Measurements from ENCODE around the gene NECAB2.

Gene NECAB2

DNA sequence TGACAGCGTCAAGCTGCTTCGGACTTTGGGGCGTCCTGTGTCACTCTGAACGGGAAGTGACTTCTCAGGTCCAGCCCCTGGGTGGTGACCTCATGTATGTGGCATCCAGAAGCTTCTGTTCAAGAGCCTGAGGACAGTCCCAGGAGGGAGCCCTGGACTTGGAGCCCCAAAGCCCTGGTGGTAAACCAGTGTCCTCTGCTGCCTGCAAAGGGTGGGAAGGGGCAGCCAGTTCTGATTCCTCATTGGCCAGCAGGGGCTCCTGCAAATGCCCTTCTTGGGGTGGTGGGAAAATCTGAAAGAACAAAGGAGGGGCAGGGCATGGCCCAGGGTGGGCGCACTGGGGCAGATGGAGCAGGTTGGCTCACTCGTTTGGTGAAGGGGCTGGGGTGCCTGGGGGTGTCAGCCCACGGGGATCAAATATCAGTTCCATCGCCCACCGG lies 13.4 kb upstream of the NECAB2 start:
- H3F3A ChIP-seq (ENCODE audit: low read depth), result no peaks in the 10 kb centered on the region
- H3K9me2 ChIP-seq (replicated peaks; ENCODE audit: low read depth, low read length), result no peaks in the 10 kb centered on the region
- H4K20me1 ChIP-seq (ENCODE audit: insufficient read depth, low read length, poor library complexity, severe bottlenecking), result no peaks in the 10 kb centered on the region
- H3K9ac ChIP-seq (ENCODE audit: low read depth, low read length, poor library complexity, severe bottlenecking), result no peak overlapping the region
- H3K9me3 ChIP-seq (ENCODE audit: insufficient read depth, low read depth, low read length), result no peaks in the 10 kb centered on the region
- peak overlapping the region; percentile 81 for H3K4me2 ChIP-seq (ENCODE audit: low read depth, low read length, poor library complexity, severe bottlenecking)
- H3K36me3 ChIP-seq (ENCODE audit: insufficient read depth, low read length), result no peaks in the 10 kb centered on the region
- H3K27me3 ChIP-seq (ENCODE audit: insufficient read depth, low read length, poor library complexity, severe bottlenecking), result no peaks in the 10 kb centered on the region
- no peaks in the 10 kb centered on the region for H3K79me2 ChIP-seq (ENCODE audit: insufficient read depth, low read length)
- TF ChIP-seq, protein P1, sequence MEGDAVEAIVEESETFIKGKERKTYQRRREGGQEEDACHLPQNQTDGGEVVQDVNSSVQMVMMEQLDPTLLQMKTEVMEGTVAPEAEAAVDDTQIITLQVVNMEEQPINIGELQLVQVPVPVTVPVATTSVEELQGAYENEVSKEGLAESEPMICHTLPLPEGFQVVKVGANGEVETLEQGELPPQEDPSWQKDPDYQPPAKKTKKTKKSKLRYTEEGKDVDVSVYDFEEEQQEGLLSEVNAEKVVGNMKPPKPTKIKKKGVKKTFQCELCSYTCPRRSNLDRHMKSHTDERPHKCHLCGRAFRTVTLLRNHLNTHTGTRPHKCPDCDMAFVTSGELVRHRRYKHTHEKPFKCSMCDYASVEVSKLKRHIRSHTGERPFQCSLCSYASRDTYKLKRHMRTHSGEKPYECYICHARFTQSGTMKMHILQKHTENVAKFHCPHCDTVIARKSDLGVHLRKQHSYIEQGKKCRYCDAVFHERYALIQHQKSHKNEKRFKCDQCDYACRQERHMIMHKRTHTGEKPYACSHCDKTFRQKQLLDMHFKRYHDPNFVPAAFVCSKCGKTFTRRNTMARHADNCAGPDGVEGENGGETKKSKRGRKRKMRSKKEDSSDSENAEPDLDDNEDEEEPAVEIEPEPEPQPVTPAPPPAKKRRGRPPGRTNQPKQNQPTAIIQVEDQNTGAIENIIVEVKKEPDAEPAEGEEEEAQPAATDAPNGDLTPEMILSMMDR (conservative IDR thresholded peaks at IDR 0.05; ENCODE audit: low read length), result no peak
- TF ChIP-seq EZH2phosphoT487 (IDR thresholded peaks at IDR 0.05; ENCODE audit: borderline replicate concordance), result no peak
- no peak overlapping the region for H2AFZ ChIP-seq (ENCODE audit: low read length)
- H3K4me3 ChIP-seq (ENCODE audit: low read length, poor library complexity, severe bottlenecking), result no peak overlapping the region
- peaks cover 11% of the 10 kb centered on the region for H3K4me1 ChIP-seq (ENCODE audit: insufficient read depth, low read length, poor library complexity, severe bottlenecking)

DNA sequence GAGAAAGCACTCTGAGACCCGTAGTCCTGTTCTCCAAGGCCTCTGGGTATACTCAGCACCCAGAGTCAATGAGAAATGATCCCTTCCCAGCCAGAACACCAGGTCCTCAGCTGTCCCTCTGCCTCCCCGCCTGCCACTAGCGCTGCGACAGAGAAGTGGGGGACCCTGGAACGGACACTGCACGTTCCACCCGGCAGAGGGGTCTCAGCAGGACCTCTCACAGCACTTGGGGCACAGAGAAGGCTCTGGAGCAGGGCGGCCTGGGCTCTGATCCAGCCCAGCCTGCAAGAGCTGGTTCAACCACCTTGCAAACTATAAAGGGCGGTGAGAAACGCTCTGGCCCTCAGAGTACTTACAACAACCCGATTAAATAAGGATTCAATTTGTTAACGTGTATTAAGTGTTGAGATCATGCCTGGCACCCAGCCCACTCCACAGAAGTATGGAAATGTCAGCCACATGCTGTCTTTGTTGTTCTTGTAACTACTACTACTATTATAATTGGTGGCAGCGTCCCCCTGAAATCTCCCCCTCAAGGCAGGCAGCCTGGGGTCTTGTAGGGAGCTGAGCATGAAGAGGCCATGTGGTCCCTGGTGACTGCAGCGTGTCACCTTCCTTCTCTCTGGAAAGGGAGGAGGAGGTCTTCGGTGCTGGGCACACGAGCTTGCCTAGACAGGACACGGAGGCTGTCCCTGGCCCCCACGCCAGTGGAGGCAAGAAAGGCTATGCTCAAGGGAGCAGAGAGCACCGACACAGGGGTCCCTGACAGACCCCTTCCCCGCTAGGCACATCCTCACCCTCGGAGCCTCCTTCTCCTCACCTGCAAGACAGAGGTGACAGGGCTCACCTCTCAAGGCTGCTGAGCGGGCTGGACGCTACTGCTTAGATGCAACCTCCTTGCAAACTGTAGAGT lies 12.6 kb upstream of the NECAB2 start:
- Histone ChIP-seq H3K4me2 (ENCODE audit: low read depth, low read length, poor library complexity, severe bottlenecking) (no peak overlapping the region), H3K36me3 (ENCODE audit: insufficient read depth, low read length) (no peaks in the 10 kb centered on the region), H3K9me3 (ENCODE audit: insufficient read depth, low read depth, low read length) (no peaks in the 10 kb centered on the region), H3K9ac (ENCODE audit: low read depth, low read length, poor library complexity, severe bottlenecking) (no peak overlapping the region), H3K9me2 (replicated peaks; ENCODE audit: low read depth, low read length) (no peaks in the 10 kb centered on the region), H3K4me3 (ENCODE audit: low read length, poor library complexity, severe bottlenecking) (no peak overlapping the region), H4K20me1 (ENCODE audit: insufficient read depth, low read length, poor library complexity, severe bottlenecking) (no peaks in the 10 kb centered on the region), H3K27me3 (ENCODE audit: insufficient read depth, low read length, poor library complexity, severe bottlenecking) (no peaks in the 10 kb centered on the region), H3F3A (ENCODE audit: low read depth) (no peaks in the 10 kb centered on the region), H2AFZ (ENCODE audit: low read length) (no peak overlapping the region), H3K79me2 (ENCODE audit: insufficient read depth, low read length) (no peaks in the 10 kb centered on the region), H3K4me1 (ENCODE audit: insufficient read depth, low read length, poor library complexity, severe bottlenecking) (peaks cover 11% of the 10 kb centered on the region)
- TF ChIP-seq, protein P1 (conservative IDR thresholded peaks at IDR 0.05; ENCODE audit: low read length), result no peak
- no peak for TF ChIP-seq EZH2phosphoT487 (IDR thresholded peaks at IDR 0.05; ENCODE audit: borderline replicate concordance)

DNA sequence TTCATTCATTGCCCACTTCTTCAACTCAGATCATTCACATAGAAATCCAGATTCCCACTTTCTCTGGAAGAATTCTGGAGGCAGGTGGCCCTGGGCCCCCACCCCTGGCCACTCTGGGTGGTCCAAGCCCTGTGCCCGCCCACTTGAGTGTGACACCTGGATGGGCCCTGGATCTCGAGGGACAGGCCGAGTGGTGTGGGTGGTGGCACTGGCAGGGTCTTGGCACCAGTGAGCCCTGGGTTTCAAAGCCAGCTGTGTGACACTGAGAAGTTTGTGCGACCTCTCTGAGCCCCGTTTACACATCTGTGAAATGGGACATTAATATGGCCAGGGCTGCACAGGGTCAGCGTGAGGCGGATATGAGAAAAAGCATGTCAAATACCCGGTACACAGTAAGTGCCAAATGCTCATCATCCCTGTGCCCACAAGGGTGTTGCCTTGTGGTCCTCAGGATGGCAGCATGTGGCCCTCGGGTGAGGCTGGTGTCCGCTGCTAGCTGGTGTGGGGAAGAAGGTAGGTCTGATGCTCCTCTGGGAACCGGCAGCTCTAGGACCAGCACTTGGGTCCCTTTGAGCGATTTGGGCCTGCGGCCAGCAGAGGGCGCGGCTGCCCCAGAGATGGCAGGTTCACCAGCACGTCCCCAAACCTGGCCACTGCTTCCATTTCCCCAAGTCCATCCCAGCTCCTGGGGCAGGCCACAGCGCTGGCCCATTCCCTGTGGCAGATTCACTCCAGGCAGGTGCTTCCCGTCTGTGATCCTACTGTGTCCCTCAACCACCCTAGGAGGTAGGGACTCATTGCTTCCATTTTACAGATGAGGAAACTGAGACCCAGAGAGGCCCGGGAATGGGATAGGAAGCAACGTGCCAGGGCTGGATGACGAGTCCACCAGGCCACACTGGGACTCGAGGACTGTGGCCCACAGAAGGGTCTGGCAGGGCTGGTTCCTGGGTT lies 11.4 kb upstream of the NECAB2 start:
- no peak overlapping the region for H3K4me3 ChIP-seq (ENCODE audit: low read length, poor library complexity, severe bottlenecking)
- TF ChIP-seq, protein P1 (conservative IDR thresholded peaks at IDR 0.05; ENCODE audit: low read length), result peak; percentile 92
- no peak for TF ChIP-seq EZH2phosphoT487 (IDR thresholded peaks at IDR 0.05; ENCODE audit: borderline replicate concordance)

More for the DNA sequence above, 11.4 kb upstream of the NECAB2 start:
- no peaks in the 10 kb centered on the region for H4K20me1 ChIP-seq (ENCODE audit: insufficient read depth, low read length, poor library complexity, severe bottlenecking)
- no peak overlapping the region for H3K4me2 ChIP-seq (ENCODE audit: low read depth, low read length, poor library complexity, severe bottlenecking)
- no peaks in the 10 kb centered on the region for H3K9me2 ChIP-seq (replicated peaks; ENCODE audit: low read depth, low read length)
- no peaks in the 10 kb centered on the region for H3K27me3 ChIP-seq (ENCODE audit: insufficient read depth, low read length, poor library complexity, severe bottlenecking)
- H3K9ac ChIP-seq (ENCODE audit: low read depth, low read length, poor library complexity, severe bottlenecking), result no peak overlapping the region
- H3K4me1 ChIP-seq (ENCODE audit: insufficient read depth, low read length, poor library complexity, severe bottlenecking), result peaks cover 11% of the 10 kb centered on the region
- H3K9me3 ChIP-seq (ENCODE audit: insufficient read depth, low read depth, low read length), result no peaks in the 10 kb centered on the region
- no peak overlapping the region for H2AFZ ChIP-seq (ENCODE audit: low read length)
- no peaks in the 10 kb centered on the region for H3F3A ChIP-seq (ENCODE audit: low read depth)
- H3K36me3 ChIP-seq (ENCODE audit: insufficient read depth, low read length), result no peaks in the 10 kb centered on the region
- H3K79me2 ChIP-seq (ENCODE audit: insufficient read depth, low read length), result no peaks in the 10 kb centered on the region
